Esophagus (tissue), 2 donors: Measurements from ENCODE around the gene NELFCD. TPM values are rescaled to one million over a fixed set of nuclear protein-coding genes. Genes with fewer than 3 reads are reported as not detected.

Source experiments
- H3K27ac ChIP-seq, 2 donors: one replicate each; pipeline ENCODE4 v1.5.1; 2013; ENCODE audit warnings: low read depth in 2 of 2, mild to moderate bottlenecking in 2 of 2, inconsistent platforms in 1 of 2, low read length in 1 of 2, moderate library complexity in 1 of 2
- H3K27me3 ChIP-seq, 2 donors: one replicate each; pipeline ENCODE4 v1.6.1; 2013; ENCODE audit warnings: low read length in 2 of 2, control low read depth in 1 of 2, mild to moderate bottlenecking in 1 of 2; ENCODE audit not compliant: insufficient read depth in 2 of 2, control insufficient read depth in 1 of 2
- H3K36me3 ChIP-seq, 2 donors: one replicate each; pipeline ENCODE4 v1.6.1; 2013; ENCODE audit warnings: low read length in 1 of 2; ENCODE audit not compliant: control insufficient read depth in 2 of 2, insufficient read depth in 2 of 2
- H3K4me1 ChIP-seq, 2 donors: one replicate each; pipeline ENCODE4 v1.6.1; 2013; ENCODE audit warnings: low read length in 1 of 2; ENCODE audit not compliant: control insufficient read depth in 2 of 2, insufficient read depth in 2 of 2
- H3K4me3 ChIP-seq, 2 donors: one replicate each; pipeline ENCODE4 v1.5.1; 2013; ENCODE audit warnings: low read length in 2 of 2, mild to moderate bottlenecking in 2 of 2, low read depth in 1 of 2, moderate library complexity in 1 of 2
- H3K9me3 ChIP-seq, 2 donors: one replicate each; pipeline ENCODE4 v1.6.1; 2013; ENCODE audit warnings: mild to moderate bottlenecking in 2 of 2, low read depth in 1 of 2, low read length in 1 of 2, moderate library complexity in 1 of 2; ENCODE audit not compliant: control insufficient read depth in 2 of 2, insufficient read depth in 1 of 2
- WGBS, 2 donors: extraction: QIAGEN DNeasy Blood & Tissue Kit; methylation state at CpG; one replicate each; pipeline ENCODE4 v1.1.7; 2013; 5-methylcytosine and 5-hydroxymethylcytosine counted together
- polyA plus RNA-seq, 2 donors: library from polyadenylated mRNA; stranded (reverse); fragments of 200-250 nt; gene quantifications; one replicate each; pipeline ENCODE4 v1.2.3, GENCODE V29; 2013
- donor health status: healthy with polysubstance abuse.
- donor health status: Bipolar disorder and iron deficiency.

NELFCD gene
- polyA plus RNA-seq, 2 donors, result 36.6 to 38.2 TPM

GRCh38 chr20:58970146-58970545, 10.9 kb upstream of the NELFCD start:
- H3K27me3 ChIP-seq, result no peaks in the 10 kb centered on the region
- WGBS, 2 donors, result 82 to 86% methylated on average over 1 of the region's 1 CpG
- no peak overlapping the region for H3K27ac ChIP-seq
- H3K36me3 ChIP-seq, result no peaks in the 10 kb centered on the region
- no peaks in the 10 kb centered on the region for H3K9me3 ChIP-seq
- no peak overlapping the region for H3K4me3 ChIP-seq
- H3K4me1 ChIP-seq, result peaks cover 0 to 2% of the 10 kb centered on the region in 2 donors

DNA sequence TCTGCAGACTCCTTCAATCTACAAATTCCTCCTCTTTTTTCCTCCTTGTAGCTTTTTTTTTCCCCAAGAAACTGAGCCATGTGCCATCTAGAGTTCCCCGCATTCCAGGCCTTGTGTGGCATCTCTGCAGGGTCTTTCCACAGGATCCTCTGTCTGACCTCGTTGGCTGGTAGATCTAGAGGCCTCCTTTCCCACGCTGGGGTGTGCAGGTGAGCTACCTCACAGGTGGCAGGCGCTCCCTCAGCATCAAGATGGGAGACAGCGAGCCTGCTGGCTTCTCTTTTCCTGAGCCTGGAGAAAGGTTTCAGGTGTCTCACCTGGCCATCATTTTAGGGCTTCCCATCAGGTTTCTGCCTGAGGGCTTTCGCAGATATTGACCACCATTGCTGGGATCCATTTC, 9.6 kb upstream of the NELFCD start:
- H3K27me3 ChIP-seq, result no peaks in the 10 kb centered on the region
- H3K4me3 ChIP-seq, result no peak overlapping the region
- no peaks in the 10 kb centered on the region for H3K36me3 ChIP-seq
- no peak overlapping the region for H3K27ac ChIP-seq
- H3K4me1 ChIP-seq, result no peaks in the 10 kb centered on the region
- 77 to 79% methylated on average over 6 of the region's 6 CpGs for WGBS, 2 donors
- peaks cover 2% of the 10 kb centered on the region in 2 donors for H3K9me3 ChIP-seq

GRCh38 chr20:58973179-58973578, 7.9 kb upstream of the NELFCD start:
- no peaks in the 10 kb centered on the region for H3K36me3 ChIP-seq
- H3K4me3 ChIP-seq, result no peak overlapping the region
- H3K27me3 ChIP-seq, result no peaks in the 10 kb centered on the region
- peaks cover 2% of the 10 kb centered on the region in 2 donors for H3K9me3 ChIP-seq
- no peak overlapping the region for H3K27ac ChIP-seq
- WGBS, 2 donors, result 82 to 84% methylated on average over 4 of the region's 4 CpGs
- no peaks in the 10 kb centered on the region for H3K4me1 ChIP-seq

DNA sequence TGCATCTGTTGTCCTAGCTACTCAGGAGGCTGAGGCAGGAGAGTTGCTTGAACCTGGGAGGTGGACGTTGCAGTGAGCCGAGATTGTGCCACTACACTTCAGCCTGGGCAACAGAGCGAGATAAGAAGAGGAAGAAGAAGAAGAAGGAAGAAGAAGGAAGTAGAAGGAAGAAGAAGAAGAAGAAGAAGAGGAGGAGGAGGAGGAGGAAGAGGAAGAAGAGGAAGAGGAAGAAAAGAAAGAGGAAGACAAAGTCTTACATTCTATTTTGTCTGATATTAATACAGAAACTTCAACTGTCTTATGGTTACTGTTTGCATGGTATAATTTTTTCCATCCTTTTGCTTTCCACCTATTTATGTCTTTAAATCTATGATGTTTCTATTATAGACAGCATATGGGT, 7.2 kb upstream of the NELFCD start:
- H3K9me3 ChIP-seq, result peaks cover 2% of the 10 kb centered on the region in 2 donors
- no peaks in the 10 kb centered on the region for H3K27me3 ChIP-seq
- no peak overlapping the region for H3K27ac ChIP-seq
- H3K4me1 ChIP-seq, result no peaks in the 10 kb centered on the region
- 84 to 87% methylated on average over 3 of the region's 3 CpGs for WGBS, 2 donors
- no peaks in the 10 kb centered on the region for H3K36me3 ChIP-seq
- no peak overlapping the region for H3K4me3 ChIP-seq

DNA sequence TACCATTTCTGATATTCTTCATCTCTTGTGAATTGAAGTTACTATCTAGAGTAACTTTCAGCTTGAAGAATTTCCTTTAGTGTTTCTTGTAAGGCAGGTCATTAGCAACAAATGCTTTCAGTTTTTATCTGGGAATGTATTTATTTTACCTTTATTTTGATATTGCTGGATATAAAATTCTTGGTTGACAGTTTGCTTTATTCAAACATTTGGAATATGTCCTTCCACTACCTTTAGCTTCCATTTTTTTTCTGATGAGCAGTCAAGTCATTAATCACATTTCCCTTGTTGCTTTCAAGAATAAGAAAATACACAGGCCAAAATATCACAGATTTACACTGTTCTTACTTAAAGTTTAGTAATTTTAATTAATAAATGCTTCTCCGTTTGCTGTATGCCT, 5.7 kb upstream of the NELFCD start:
- Histone ChIP-seq H3K36me3 (no peaks in the 10 kb centered on the region), H3K9me3 (peaks cover 2% of the 10 kb centered on the region in 2 donors)
- WGBS, 2 donors, result 90 to 94% methylated on average over 1 of the region's 1 CpG

GRCh38 chr20:58976061-58976730, 4.9 kb upstream of the NELFCD start:
- Histone ChIP-seq H3K27me3 (no peaks in the 10 kb centered on the region), H3K27ac (no peak overlapping the region), H3K4me3 (no peak overlapping the region), H3K4me1 (no peaks in the 10 kb centered on the region), H3K36me3 (no peaks in the 10 kb centered on the region), H3K9me3 (peaks cover 2% of the 10 kb centered on the region in 2 donors)
- 84 to 91% methylated on average over 3 of the region's 3 CpGs for WGBS, 2 donors

More for the DNA sequence above, 5.7 kb upstream of the NELFCD start:
- Histone ChIP-seq H3K4me1 (no peaks in the 10 kb centered on the region), H3K27ac (no peak overlapping the region), H3K27me3 (no peaks in the 10 kb centered on the region), H3K4me3 (no peak overlapping the region)

- WGBS, 2 donors, result 72 to 75% methylated on average over 6 of the region's 6 CpGs
- no peaks in the 10 kb centered on the region for H3K27me3 ChIP-seq
- peaks cover 2% of the 10 kb centered on the region in 2 donors for H3K9me3 ChIP-seq
- no peaks in the 10 kb centered on the region for H3K36me3 ChIP-seq
- H3K27ac ChIP-seq, result no peak overlapping the region
- H3K4me3 ChIP-seq, result no peak overlapping the region
- peaks cover 2 to 4% of the 10 kb centered on the region in 2 donors for H3K4me1 ChIP-seq
Observed at GRCh38 chr20:58978351-58979190, 2.5 kb upstream of the NELFCD start.

- Histone ChIP-seq H3K36me3 (no peaks in the 10 kb centered on the region), H3K4me1 (peaks cover 2 to 4% of the 10 kb centered on the region in 2 donors), H3K27me3 (no peaks in the 10 kb centered on the region), H3K4me3 (peak overlapping the region; percentile 88 to 99), H3K27ac (peak overlapping the region; percentile 69 to 88), H3K9me3 (no peaks in the 10 kb centered on the region)
- 19 to 26% methylated on average over 21 to 29 of the region's 29 CpGs for WGBS, 2 donors
Observed at GRCh38 chr20:58981628-58982364, 740 bp downstream of the NELFCD start.

- Histone ChIP-seq H3K4me1 (peaks cover 2 to 4% of the 10 kb centered on the region in 2 donors), H3K27ac (no peak overlapping the region), H3K4me3 (no peak overlapping the region), H3K27me3 (no peaks in the 10 kb centered on the region), H3K36me3 (peaks cover under 1 to 4% of the 10 kb centered on the region in 2 donors), H3K9me3 (no peaks in the 10 kb centered on the region)
- WGBS, 2 donors, result 82% methylated on average over 12 of the region's 12 CpGs
Observed at GRCh38 chr20:58982406-58983114, 1.5 kb downstream of the NELFCD start.
